Measurements from ENCODE around the gene NME5.

NME5 gene

DNA sequence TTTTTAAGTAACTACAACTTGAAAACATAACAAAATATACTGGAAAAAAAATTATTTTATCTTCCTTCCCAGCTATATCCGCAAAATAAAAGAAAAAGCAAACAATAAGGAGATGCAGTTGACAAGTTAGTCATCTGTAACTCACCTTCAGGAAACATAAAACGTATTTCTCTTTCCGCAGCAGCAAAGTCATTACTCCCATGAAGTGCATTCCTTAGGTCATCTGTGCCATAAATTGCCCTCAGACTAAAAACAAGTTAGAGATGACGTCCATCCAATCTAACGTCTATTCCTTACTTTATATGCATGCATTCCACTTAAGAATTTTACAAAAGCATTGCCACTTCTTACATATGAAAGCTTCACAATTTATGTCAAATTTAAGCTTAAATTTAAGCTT lies 10.9 kb downstream of the NME5 start:
- Histone ChIP-seq H3K4me1 (ENCODE audit: control insufficient read depth in 2 of 2, insufficient read depth in 1 of 2, low read depth in 1 of 2, low read length in 2 of 2) (no peaks in the 10 kb centered on the region), H4K91ac (ENCODE audit: low read depth, low read length, poor library complexity) (no peak overlapping the region), H2BK120ac (ENCODE audit: low read depth, low read length) (no peak overlapping the region), H3K79me1 (ENCODE audit: low read depth, low read length) (no peaks in the 10 kb centered on the region), H2BK12ac (ENCODE audit: low read length) (no peak overlapping the region), H3K27ac (replicated peaks; ENCODE audit: low read length) (no peak overlapping the region), H2BK15ac (ENCODE audit: low read length) (no peak overlapping the region), H3K4me2 (ENCODE audit: insufficient read depth, low read length, poor library complexity, severe bottlenecking) (no peak overlapping the region), H2BK5ac (ENCODE audit: low read length) (no peak overlapping the region), H3K36me3 (replicated peaks in 1 of 2; ENCODE audit: control insufficient read depth in 2 of 2, insufficient read depth in 2 of 2, low read length in 2 of 2) (no peaks in the 10 kb centered on the region), H3K4ac (ENCODE audit: low read length) (no peak overlapping the region), H2AK5ac (ENCODE audit: low read depth, low read length) (no peak overlapping the region), H3K27me3 (ENCODE audit: control insufficient read depth in 3 of 3, insufficient read depth in 3 of 3, low read depth in 1 of 3, low read length in 3 of 3) (no peaks in the 10 kb centered on the region), H2AFZ (ENCODE audit: low read length) (no peak overlapping the region), H3K9ac (ENCODE audit: low read depth, low read length, poor library complexity) (no peak overlapping the region), H3K9me3 (replicated peaks in 1 of 2; ENCODE audit: control insufficient read depth in 2 of 2, insufficient read depth in 1 of 2, low read depth in 1 of 2, low read length in 2 of 2) (no peaks in the 10 kb centered on the region), H3K18ac (ENCODE audit: low read length) (no peak overlapping the region), H3K4me3 (ENCODE audit: low read length in 2 of 2) (no peak overlapping the region), H3K23ac (ENCODE audit: low read depth, low read length, poor library complexity) (no peak overlapping the region), H3K14ac (ENCODE audit: low read length) (no peak overlapping the region), H4K8ac (ENCODE audit: low read depth, low read length) (no peak overlapping the region)
- no CpG with 5 or more reads among the region's 5 CpGs for WGBS, 2 donors (ENCODE audit: extremely low coverage in 2 of 2, insufficient read length in 2 of 2, insufficient replicate concordance in 1 of 2)
- DNase-seq (ENCODE audit: low spot score) = no peak

DNA sequence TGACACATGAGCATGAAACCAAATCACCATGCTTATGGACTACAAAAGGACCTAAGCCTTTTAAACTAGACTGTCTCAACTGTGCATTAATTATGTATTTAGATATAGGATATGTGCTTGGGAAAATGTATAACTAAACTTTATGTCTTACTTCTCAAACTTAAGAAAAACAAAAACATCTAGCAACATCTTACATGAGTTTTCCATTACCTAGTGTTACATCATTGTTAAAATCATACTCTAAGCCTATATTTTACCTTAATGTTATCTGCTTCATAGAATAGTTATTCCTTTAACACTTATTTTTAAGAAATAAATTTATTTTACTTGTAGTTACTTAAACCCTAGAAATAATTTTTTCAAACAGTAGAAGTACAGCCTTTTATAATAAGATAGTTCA lies 24.0 kb downstream of the NME5 start:
- H4K8ac ChIP-seq (ENCODE audit: low read depth, low read length) = no peak overlapping the region

DNA sequence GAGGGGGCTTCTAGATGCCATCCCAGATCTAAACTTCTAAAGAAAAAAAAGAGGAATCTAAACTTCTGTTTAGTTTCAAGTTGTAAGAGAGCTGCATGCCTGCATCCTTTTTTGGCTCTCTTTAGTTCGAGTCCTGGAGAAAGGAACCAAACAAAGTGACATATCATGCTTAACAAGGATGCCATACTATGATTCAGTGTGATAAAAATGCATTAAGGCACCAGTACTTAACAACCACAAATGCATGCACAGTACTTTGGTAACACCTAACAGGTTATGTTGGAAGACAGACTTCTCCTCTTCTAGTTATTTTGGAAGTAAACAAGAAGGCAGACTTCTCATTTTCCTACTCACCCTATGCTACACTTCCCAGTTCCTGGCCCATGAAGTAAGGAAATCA lies 27.3 kb downstream of the NME5 start:
- no CpG with 5 or more reads among the region's 1 CpG for WGBS, 2 donors (ENCODE audit: extremely low coverage in 2 of 2, insufficient read length in 2 of 2, insufficient replicate concordance in 1 of 2)
- H3K79me1 ChIP-seq (ENCODE audit: low read depth, low read length) = no peaks in the 10 kb centered on the region
- H3K27me3 ChIP-seq (ENCODE audit: control insufficient read depth in 3 of 3, insufficient read depth in 3 of 3, low read depth in 1 of 3, low read length in 3 of 3) = peaks cover 0 to 13% (median 0%) of the 10 kb centered on the region in 3 experiments

More for the DNA sequence above, 24.0 kb downstream of the NME5 start:
- Histone ChIP-seq H3K4me1 (ENCODE audit: control insufficient read depth in 2 of 2, insufficient read depth in 1 of 2, low read depth in 1 of 2, low read length in 2 of 2) (peaks cover 0 to 4% of the 10 kb centered on the region in 2 donors), H2BK120ac (ENCODE audit: low read depth, low read length) (no peak overlapping the region), H3K4me2 (ENCODE audit: insufficient read depth, low read length, poor library complexity, severe bottlenecking) (no peak overlapping the region), H3K36me3 (replicated peaks in 1 of 2; ENCODE audit: control insufficient read depth in 2 of 2, insufficient read depth in 2 of 2, low read length in 2 of 2) (no peaks in the 10 kb centered on the region), H3K9ac (ENCODE audit: low read depth, low read length, poor library complexity) (no peak overlapping the region), H2AFZ (ENCODE audit: low read length) (no peak overlapping the region), H3K18ac (ENCODE audit: low read length) (no peak overlapping the region), H3K14ac (ENCODE audit: low read length) (no peak overlapping the region), H3K79me1 (ENCODE audit: low read depth, low read length) (no peaks in the 10 kb centered on the region), H2BK15ac (ENCODE audit: low read length) (no peak overlapping the region), H4K91ac (ENCODE audit: low read depth, low read length, poor library complexity) (no peak overlapping the region), H3K9me3 (replicated peaks in 1 of 2; ENCODE audit: control insufficient read depth in 2 of 2, insufficient read depth in 1 of 2, low read depth in 1 of 2, low read length in 2 of 2) (no peaks in the 10 kb centered on the region), H3K4me3 (ENCODE audit: low read length in 2 of 2) (no peak overlapping the region), H3K23ac (ENCODE audit: low read depth, low read length, poor library complexity) (no peak overlapping the region), H2BK12ac (ENCODE audit: low read length) (no peak overlapping the region), H2BK5ac (ENCODE audit: low read length) (no peak overlapping the region), H3K4ac (ENCODE audit: low read length) (no peak overlapping the region), H2AK5ac (ENCODE audit: low read depth, low read length) (no peak overlapping the region), H3K27me3 (ENCODE audit: control insufficient read depth in 3 of 3, insufficient read depth in 3 of 3, low read depth in 1 of 3, low read length in 3 of 3) (peaks cover 0 to 9% (median 0%) of the 10 kb centered on the region in 3 experiments), H3K27ac (replicated peaks; ENCODE audit: low read length) (no peak overlapping the region)
- no peak for DNase-seq (ENCODE audit: low spot score)

DNA sequence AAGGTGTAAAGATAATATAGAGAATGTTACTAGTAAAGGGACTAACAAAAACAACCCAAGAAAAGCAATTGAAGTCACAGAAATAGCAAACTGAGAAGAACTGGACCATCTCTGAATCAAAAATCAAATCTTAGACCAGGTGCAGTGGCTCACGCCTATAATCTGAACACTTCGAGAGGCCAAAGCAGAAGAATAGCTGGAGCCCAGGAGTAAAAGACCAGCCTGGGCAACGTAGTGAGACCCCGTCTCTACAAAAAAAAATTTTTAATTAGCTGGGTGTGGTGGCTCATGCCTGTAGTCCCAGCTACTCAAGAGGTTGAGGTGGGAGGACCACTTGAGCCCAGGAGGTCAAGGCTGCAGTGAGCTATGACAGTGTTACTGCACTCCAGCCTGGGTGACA lies 28.0 kb downstream of the NME5 start:
- Histone ChIP-seq H3K4ac (ENCODE audit: low read length) (no peak overlapping the region), H2BK15ac (ENCODE audit: low read length) (no peak overlapping the region), H2BK12ac (ENCODE audit: low read length) (no peak overlapping the region), H3K79me1 (ENCODE audit: low read depth, low read length) (no peaks in the 10 kb centered on the region), H3K23ac (ENCODE audit: low read depth, low read length, poor library complexity) (no peak overlapping the region), H4K91ac (ENCODE audit: low read depth, low read length, poor library complexity) (no peak overlapping the region), H3K9ac (ENCODE audit: low read depth, low read length, poor library complexity) (no peak overlapping the region), H2AK5ac (ENCODE audit: low read depth, low read length) (no peak overlapping the region), H3K9me3 (replicated peaks in 1 of 2; ENCODE audit: control insufficient read depth in 2 of 2, insufficient read depth in 1 of 2, low read depth in 1 of 2, low read length in 2 of 2) (no peaks in the 10 kb centered on the region), H2BK120ac (ENCODE audit: low read depth, low read length) (no peak overlapping the region), H3K27me3 (ENCODE audit: control insufficient read depth in 3 of 3, insufficient read depth in 3 of 3, low read depth in 1 of 3, low read length in 3 of 3) (peaks cover 0 to 13% (median 0%) of the 10 kb centered on the region in 3 experiments), H3K27ac (replicated peaks; ENCODE audit: low read length) (no peak overlapping the region), H2AFZ (ENCODE audit: low read length) (no peak overlapping the region), H3K4me1 (ENCODE audit: control insufficient read depth in 2 of 2, insufficient read depth in 1 of 2, low read depth in 1 of 2, low read length in 2 of 2) (peaks cover 0 to 4% of the 10 kb centered on the region in 2 donors), H4K8ac (ENCODE audit: low read depth, low read length) (no peak overlapping the region), H2BK5ac (ENCODE audit: low read length) (no peak overlapping the region), H3K4me3 (ENCODE audit: low read length in 2 of 2) (no peak overlapping the region), H3K18ac (ENCODE audit: low read length) (no peak overlapping the region), H3K14ac (ENCODE audit: low read length) (no peak overlapping the region), H3K36me3 (replicated peaks in 1 of 2; ENCODE audit: control insufficient read depth in 2 of 2, insufficient read depth in 2 of 2, low read length in 2 of 2) (no peaks in the 10 kb centered on the region), H3K4me2 (ENCODE audit: insufficient read depth, low read length, poor library complexity, severe bottlenecking) (no peak overlapping the region)
- DNase-seq (ENCODE audit: low spot score) = no peak
- WGBS, 2 donors (ENCODE audit: extremely low coverage in 2 of 2, insufficient read length in 2 of 2, insufficient replicate concordance in 1 of 2) = no CpG with 5 or more reads among the region's 4 CpGs

More for the DNA sequence above, 27.3 kb downstream of the NME5 start:
- no peak overlapping the region for H4K91ac ChIP-seq (ENCODE audit: low read depth, low read length, poor library complexity)
- no peak overlapping the region for H3K4me2 ChIP-seq (ENCODE audit: insufficient read depth, low read length, poor library complexity, severe bottlenecking)
- no peak overlapping the region for H2BK120ac ChIP-seq (ENCODE audit: low read depth, low read length)
- H3K36me3 ChIP-seq (replicated peaks in 1 of 2; ENCODE audit: control insufficient read depth in 2 of 2, insufficient read depth in 2 of 2, low read length in 2 of 2) = no peaks in the 10 kb centered on the region
- H3K9me3 ChIP-seq (replicated peaks in 1 of 2; ENCODE audit: control insufficient read depth in 2 of 2, insufficient read depth in 1 of 2, low read depth in 1 of 2, low read length in 2 of 2) = no peaks in the 10 kb centered on the region
- H2BK12ac ChIP-seq (ENCODE audit: low read length) = no peak overlapping the region
- no peak overlapping the region for H3K14ac ChIP-seq (ENCODE audit: low read length)
- H4K8ac ChIP-seq (ENCODE audit: low read depth, low read length) = no peak overlapping the region
- H3K27ac ChIP-seq (replicated peaks; ENCODE audit: low read length) = no peak overlapping the region
- H2AK5ac ChIP-seq (ENCODE audit: low read depth, low read length) = no peak overlapping the region
- no peak overlapping the region for H2AFZ ChIP-seq (ENCODE audit: low read length)
- DNase-seq (ENCODE audit: low spot score) = no peak
- no peak overlapping the region for H2BK5ac ChIP-seq (ENCODE audit: low read length)
- no peak overlapping the region for H3K9ac ChIP-seq (ENCODE audit: low read depth, low read length, poor library complexity)
- H3K23ac ChIP-seq (ENCODE audit: low read depth, low read length, poor library complexity) = no peak overlapping the region
- peaks cover 0 to 4% of the 10 kb centered on the region in 2 donors for H3K4me1 ChIP-seq (ENCODE audit: control insufficient read depth in 2 of 2, insufficient read depth in 1 of 2, low read depth in 1 of 2, low read length in 2 of 2)
- H3K4me3 ChIP-seq (ENCODE audit: low read length in 2 of 2) = no peak overlapping the region
- H3K4ac ChIP-seq (ENCODE audit: low read length) = no peak overlapping the region
- no peak overlapping the region for H3K18ac ChIP-seq (ENCODE audit: low read length)
- no peak overlapping the region for H2BK15ac ChIP-seq (ENCODE audit: low read length)

Measured in neuronal stem cell (in vitro differentiated cells).